ENCODE results near the gene MBNL2.

- TF ChIP-seq CTCF (IDR thresholded peaks at IDR 0.05; ENCODE audit: low read depth, low read length), result no peak
- TF ChIP-seq EZH2phosphoT487 (IDR thresholded peaks at IDR 0.05; ENCODE audit: low read depth), result no peak
Observed at GRCh38 chr13:97328222-97328790, 106.2 kb downstream of the MBNL2 start.
